H1 (cell line): ENCODE measurements around the gene FBN1. TPM values are rescaled to one million over a fixed set of nuclear protein-coding genes. Genes with fewer than 3 reads are reported as not detected.

Experiments used
- ASH2L ChIP-seq: fragments of 200-600, 300-600 bp; sonication (generic); IDR thresholded peaks from one replicate; pipeline ENCODE4 v1.7.1; 2017; ENCODE audit warnings: low read length
- CHD1 ChIP-seq: IDR thresholded peaks from 2 replicates; pipeline ENCODE4 v1.6.1; 2012; ENCODE audit warnings: low read depth, low read length, improper control_type of control experiment
- CHD2 ChIP-seq: IDR thresholded peaks from 2 replicates; pipeline ENCODE4 v1.6.1; 2012; ENCODE audit warnings: low read length, improper control_type of control experiment
- SP2 ChIP-seq: IDR thresholded peaks from 2 replicates; pipeline ENCODE4 v1.6.1; 2012; ENCODE audit warnings: mild to moderate bottlenecking, low read length, inconsistent platforms
- SUZ12 ChIP-seq: fragments of 200-600 bp; sonication (generic); IDR thresholded peaks from 2 replicates; pipeline ENCODE4 v1.6.1; 2012; ENCODE audit warnings: mild to moderate bottlenecking, inconsistent platforms, low read length, moderate library complexity, mixed read lengths
- TAF7 ChIP-seq: optimal IDR thresholded peaks from 2 replicates; pipeline ENCODE3; 2011; ENCODE audit warnings: low read depth, mild to moderate bottlenecking, inconsistent platforms, low read length, moderate library complexity, borderline replicate concordance
- polyA plus RNA-seq, 7 experiments: library from polyadenylated mRNA; depleted of rRNA in 3 of 7; stranded (reverse) in 5 of 7; unstranded in 2 of 7; fragments of >200 nt in 5 of 7; fragments of 200-250 nt in 2 of 7; gene quantifications; 1 replicate in 5 of 7; 2 replicates in 1 of 7; 4 replicates in 1 of 7; pipeline versions ENCODE4 v1.2.1 to v1.2.3, GENCODE V29; 2011 to 2013; ENCODE audit warnings: missing spikeins in 2 of 7, mixed read lengths in 2 of 7
- total RNA-seq: library from RNA; stranded (reverse); fragmentation: NEBNext Ultra II Directional; extraction: Animal tissue kit (Norgen Biotek cat#: 25700); gene quantifications from 2 replicates; pipeline ENCODE4 v1.2.1, GENCODE V29; 2021
- TF ChIP-seq, protein P1 (sequence below): IDR thresholded peaks from 2 replicates; pipeline ENCODE4 v1.6.1; 2012; ENCODE audit warnings: inconsistent platforms

Gene FBN1
- total and polyA plus RNA-seq, 2 of the 8 experiments (the other 6 are each of a cell fraction or from before 2014, with no cell fraction given): 3.0 to 4.0 TPM

DNA sequence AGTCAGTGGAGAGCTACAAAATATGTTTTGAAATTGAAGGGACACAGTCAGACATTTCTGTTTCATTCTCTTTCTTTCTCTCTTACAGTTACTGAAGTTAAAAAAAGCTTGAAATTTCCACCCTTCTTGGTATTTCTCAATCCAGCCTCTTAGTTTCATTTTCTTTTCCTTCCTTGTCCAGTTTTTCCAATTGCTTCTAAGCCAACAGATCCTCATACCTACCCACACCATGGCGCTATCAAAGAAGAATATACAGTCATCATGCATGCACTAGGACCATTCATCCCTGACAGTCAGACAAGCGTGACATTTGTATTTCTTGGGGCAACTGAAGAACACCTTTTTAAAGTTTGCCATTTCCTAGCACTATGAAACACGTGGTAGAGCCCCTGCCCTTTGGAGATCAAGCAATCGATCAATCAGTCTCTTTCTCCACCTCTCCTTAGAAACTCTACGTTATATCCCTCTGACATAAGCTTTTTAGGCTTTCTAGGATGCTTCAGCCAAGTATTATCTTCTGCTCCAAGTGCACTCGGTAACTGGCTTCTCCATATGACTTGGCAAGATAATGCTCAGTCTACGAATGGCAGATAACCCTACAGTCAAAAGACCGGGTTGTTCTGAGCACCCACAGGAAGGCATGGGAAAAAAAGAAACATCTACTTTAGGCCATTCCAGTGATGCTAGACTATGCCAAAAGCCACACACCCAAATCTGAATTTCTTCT, 65.4 kb downstream of the FBN1 start (continued):
- TF ChIP-seq SUZ12: no peak
- TF ChIP-seq CHD1: no peak
- TF ChIP-seq SP2: no peak
- no peak for TF ChIP-seq ASH2L
- TF ChIP-seq, protein P1, sequence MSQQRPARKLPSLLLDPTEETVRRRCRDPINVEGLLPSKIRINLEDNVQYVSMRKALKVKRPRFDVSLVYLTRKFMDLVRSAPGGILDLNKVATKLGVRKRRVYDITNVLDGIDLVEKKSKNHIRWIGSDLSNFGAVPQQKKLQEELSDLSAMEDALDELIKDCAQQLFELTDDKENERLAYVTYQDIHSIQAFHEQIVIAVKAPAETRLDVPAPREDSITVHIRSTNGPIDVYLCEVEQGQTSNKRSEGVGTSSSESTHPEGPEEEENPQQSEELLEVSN: no peak
- TF ChIP-seq CHD2: no peak
- TF ChIP-seq TAF7: no peak
